Caco-2 (cell line): Measurements from ENCODE around the gene ODF2. TPM values are rescaled to one million over a fixed set of nuclear protein-coding genes. Genes with fewer than 3 reads are reported as not detected.

Experiments used
- BruUV-seq: library from RNA; stranded (reverse); fragments of 400-500 nt; replicated peaks from 2 replicates; lab custom pipeline; 2021; lab: Mats Ljungman, UMichigan
- CTCF ChIA-PET: fragments of 300-600 bp; sonication (Branson Sonifier 250); formaldehyde crosslinking; loops from one replicate; lab custom pipeline; 2022; ENCODE audit warnings: antibody characterized with exemption; lab: Charles Lee
- POLR2A ChIA-PET: fragments of 300-600 bp; sonication (Branson Sonifier 250); formaldehyde crosslinking; loops from one replicate; lab custom pipeline; 2022; ENCODE audit warnings: antibody characterized with exemption; lab: Charles Lee
- DNase-seq, 2 experiments: peaks; one replicate each; pipeline versions ENCODE4 v3.0.0 to v3.0.0-alpha.2; 2020 to 2022
- H3K27me3 ChIP-seq: replicated peaks from 2 replicates; pipeline ENCODE4 v1.6.0; 2011; ENCODE audit warnings: low read length; ENCODE audit not compliant: control insufficient read depth, insufficient read depth
- H3K36me3 ChIP-seq: 2 replicates; pipeline ENCODE4 v1.5.1; 2011; ENCODE audit warnings: low read length; ENCODE audit not compliant: control insufficient read depth, insufficient read depth
- H3K4me1 ChIP-seq: fragments of 250-450 bp; sonication (Bioruptor Pico); 2 replicates; pipeline ENCODE4 v1.5.1; 2020; ENCODE audit warnings: mild to moderate bottlenecking
- H3K4me3 ChIP-seq: 2 replicates; pipeline ENCODE4 v1.5.1; 2011; ENCODE audit warnings: low read depth, mild to moderate bottlenecking, control low read depth, low read length
- H3K9me3 ChIP-seq: fragments of 250-450 bp; sonication (Bioruptor Pico); 2 replicates; pipeline ENCODE4 v1.5.1; 2020; ENCODE audit warnings: mild to moderate bottlenecking, moderate library complexity
- H3K27ac Mint-ChIP-seq: one replicate; pipeline ENCODE4 v1.8.0; 2022; ENCODE audit warnings: mixed read lengths; ENCODE audit not compliant: unreplicated experiment
- H3K27me3 Mint-ChIP-seq: one replicate; pipeline ENCODE4 v1.8.0; 2022; ENCODE audit warnings: mixed read lengths; ENCODE audit not compliant: insufficient read depth, unreplicated experiment
- H3K36me3 Mint-ChIP-seq: one replicate; pipeline ENCODE4 v1.8.0; 2022; ENCODE audit warnings: mild to moderate bottlenecking, mixed read lengths; ENCODE audit not compliant: insufficient read depth, unreplicated experiment
- H3K4me1 Mint-ChIP-seq: one replicate; pipeline ENCODE4 v1.8.0; 2022; ENCODE audit warnings: low read depth, mixed read lengths; ENCODE audit not compliant: unreplicated experiment
- H3K4me3 Mint-ChIP-seq: one replicate; pipeline ENCODE4 v1.8.0; 2022; ENCODE audit warnings: mild to moderate bottlenecking, moderate library complexity, mixed read lengths; ENCODE audit not compliant: unreplicated experiment
- H3K9me3 Mint-ChIP-seq: one replicate; pipeline ENCODE4 v1.8.0; 2022; ENCODE audit warnings: mixed read lengths; ENCODE audit not compliant: unreplicated experiment
- intact Hi-C: fragments of 100-400 bp; cut with micrococcal nuclease; formaldehyde crosslinking; loops from one replicate; pipeline ENCODE4 v1.10.0; 2022; ENCODE audit not compliant: unreplicated experiment
- total RNA-seq: library from RNA; stranded (reverse); gene quantifications from 2 replicates; pipeline ENCODE4 v1.2.3, GENCODE V29; 2022
- TF ChIP-seq, protein P1 (sequence below), 2 experiments: fragments of 200-600 bp in 1 of 2; IDR thresholded peaks; 1 replicate in 1 of 2; 2 replicates in 1 of 2; pipeline versions ENCODE4 v1.5.1 to v1.8.0; 2011 to 2022; ENCODE audit warnings: antibody characterized with exemption in 1 of 2, control low read depth in 1 of 2, inconsistent platforms in 1 of 2, low read depth in 1 of 2, low read length in 1 of 2, mild to moderate bottlenecking in 1 of 2, moderate library complexity in 1 of 2; ENCODE audit not compliant: insufficient read depth in 1 of 2, severe bottlenecking in 1 of 2, unreplicated experiment in 1 of 2

The ODF2 gene
- total RNA-seq, 1 experiment from 2014 or later = 34.9 TPM

DNA sequence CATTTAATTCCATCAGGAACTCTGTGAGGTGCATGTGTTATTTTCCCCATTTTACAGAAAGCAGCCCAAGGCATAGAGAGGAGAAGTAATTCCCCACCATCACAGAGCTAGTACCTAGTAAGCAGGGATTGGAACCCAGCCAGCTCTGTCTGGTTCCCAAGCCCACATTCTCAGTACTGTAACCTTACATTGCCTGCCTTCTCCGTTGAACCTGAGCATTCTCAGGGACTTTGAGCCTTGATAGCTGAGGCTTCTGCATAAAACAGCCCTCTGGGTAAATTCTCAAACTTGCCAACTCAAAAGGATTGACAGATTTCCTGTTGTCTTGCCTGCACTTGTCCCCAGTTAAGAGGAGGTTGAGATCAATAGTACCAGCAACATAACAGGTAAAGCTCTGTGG is 39.5 kb downstream of the ODF2 start:
- no TSS peak for BruUV-seq
- H3K9me3 ChIP-seq = no peaks in the 10 kb centered on the region
- no peak for DNase-seq
- H3K27me3 Mint-ChIP-seq = no peaks in the 10 kb centered on the region
- H3K36me3 Mint-ChIP-seq = peaks cover 5% of the 10 kb centered on the region
- no peaks in the 10 kb centered on the region for H3K4me1 ChIP-seq
- H3K9me3 Mint-ChIP-seq = no peaks in the 10 kb centered on the region
- intact Hi-C loops = loop anchor here (5.0 kb wide), 1 partner anchor 142 kb away; no protein-coding TSS in a partner anchor
- H3K4me1 Mint-ChIP-seq = no peaks in the 10 kb centered on the region
- TF ChIP-seq, protein P1, sequence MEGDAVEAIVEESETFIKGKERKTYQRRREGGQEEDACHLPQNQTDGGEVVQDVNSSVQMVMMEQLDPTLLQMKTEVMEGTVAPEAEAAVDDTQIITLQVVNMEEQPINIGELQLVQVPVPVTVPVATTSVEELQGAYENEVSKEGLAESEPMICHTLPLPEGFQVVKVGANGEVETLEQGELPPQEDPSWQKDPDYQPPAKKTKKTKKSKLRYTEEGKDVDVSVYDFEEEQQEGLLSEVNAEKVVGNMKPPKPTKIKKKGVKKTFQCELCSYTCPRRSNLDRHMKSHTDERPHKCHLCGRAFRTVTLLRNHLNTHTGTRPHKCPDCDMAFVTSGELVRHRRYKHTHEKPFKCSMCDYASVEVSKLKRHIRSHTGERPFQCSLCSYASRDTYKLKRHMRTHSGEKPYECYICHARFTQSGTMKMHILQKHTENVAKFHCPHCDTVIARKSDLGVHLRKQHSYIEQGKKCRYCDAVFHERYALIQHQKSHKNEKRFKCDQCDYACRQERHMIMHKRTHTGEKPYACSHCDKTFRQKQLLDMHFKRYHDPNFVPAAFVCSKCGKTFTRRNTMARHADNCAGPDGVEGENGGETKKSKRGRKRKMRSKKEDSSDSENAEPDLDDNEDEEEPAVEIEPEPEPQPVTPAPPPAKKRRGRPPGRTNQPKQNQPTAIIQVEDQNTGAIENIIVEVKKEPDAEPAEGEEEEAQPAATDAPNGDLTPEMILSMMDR (IDR thresholded peaks at IDR 0.05; ENCODE audit: insufficient read depth in 1 of 2, low read depth in 1 of 2, low read length in 1 of 2, severe bottlenecking in 1 of 2, unreplicated experiment in 1 of 2) = no peak
- ChIA-PET POLR2A (interaction anchor here (0.7 kb wide), 1 partner anchor 141 kb away, joined by 4 read pairs; no protein-coding TSS in a partner anchor), CTCF (interaction anchor here (0.6 to 1.5 kb wide), 3 partner anchors 59 to 140 kb away, joined by 4 to 12 read pairs (median 6); partner anchors contain the start of gene CERCAM)
- no peak overlapping the region for H3K4me3 Mint-ChIP-seq
- no peak overlapping the region for H3K4me3 ChIP-seq
- H3K27ac Mint-ChIP-seq = no peak overlapping the region
- no peaks in the 10 kb centered on the region for H3K27me3 ChIP-seq
- 0 out of 2 replicates have a peak, but pooled peaks cover 1% of the 10 kb centered on the region for H3K36me3 ChIP-seq

- POLR2A ChIA-PET = no interaction called here
- Histone ChIP-seq H3K36me3 (0 out of 2 replicates have a peak, but pooled peaks cover 1% of the 10 kb centered on the region), H3K4me1 (no peaks in the 10 kb centered on the region), H3K9me3 (no peaks in the 10 kb centered on the region), H3K4me3 (no peak overlapping the region), H3K27me3 (no peaks in the 10 kb centered on the region)
- intact Hi-C loops = loop anchor here (5.0 kb wide), 1 partner anchor 141 kb away; no protein-coding TSS in a partner anchor
- Mint-ChIP-seq H3K4me3 (no peak overlapping the region), H3K36me3 (peaks cover 5% of the 10 kb centered on the region), H3K4me1 (no peaks in the 10 kb centered on the region), H3K9me3 (no peaks in the 10 kb centered on the region), H3K27ac (no peak overlapping the region), H3K27me3 (no peaks in the 10 kb centered on the region)
- peak; percentile 69 to 70 for DNase-seq
- TF ChIP-seq, protein P1 (IDR thresholded peaks at IDR 0.05; ENCODE audit: insufficient read depth in 1 of 2, low read depth in 1 of 2, low read length in 1 of 2, severe bottlenecking in 1 of 2, unreplicated experiment in 1 of 2) = peak; percentile 28 to 53
- no TSS peak for BruUV-seq
- CTCF ChIA-PET = interaction anchor here (0.5 to 1.5 kb wide), 8 partner anchors 55 to 508 kb away, joined by 3 to 12 read pairs (median 4); no protein-coding TSS in a partner anchor
Measured at GRCh38 chr9:128495804-128496417, 40.1 kb downstream of the ODF2 start.

- H3K36me3 ChIP-seq = 0 out of 2 replicates have a peak, but pooled peaks cover 1% of the 10 kb centered on the region
- Mint-ChIP-seq H3K36me3 (peaks cover under 1% of the 10 kb centered on the region), H3K4me3 (no peak overlapping the region), H3K27ac (no peak overlapping the region), H3K27me3 (no peaks in the 10 kb centered on the region), H3K4me1 (no peaks in the 10 kb centered on the region), H3K9me3 (no peaks in the 10 kb centered on the region)
- CTCF ChIA-PET = no interaction called here
- no peak for DNase-seq
- POLR2A ChIA-PET = no interaction called here
- H3K4me3 ChIP-seq = no peak overlapping the region
- TF ChIP-seq, protein P1 (IDR thresholded peaks at IDR 0.05; ENCODE audit: insufficient read depth in 1 of 2, low read depth in 1 of 2, low read length in 1 of 2, severe bottlenecking in 1 of 2, unreplicated experiment in 1 of 2) = no peak
- intact Hi-C loops = loop anchor here (5.0 kb wide), 1 partner anchor 139 kb away; no protein-coding TSS in a partner anchor
- no peaks in the 10 kb centered on the region for H3K9me3 ChIP-seq
- H3K27me3 ChIP-seq = no peaks in the 10 kb centered on the region
- BruUV-seq = no TSS peak
- H3K4me1 ChIP-seq = no peaks in the 10 kb centered on the region
Measured at GRCh38 chr9:128497824-128498610, 42.2 kb downstream of the ODF2 start.
